Vagina (tissue), 2 donors: ENCODE results near the gene TXNRD2. TPM values are rescaled to one million over a fixed set of nuclear protein-coding genes. Genes with fewer than 3 reads are reported as not detected.
A peak's percentile ranks its signal among the peaks of the same experiment; 100 is the strongest.

Source experiments
- DNase-seq, 2 donors: peaks; one replicate each; pipeline ENCODE4 v3.0.0-alpha.2; 2017; ENCODE audit errors: extremely low spot score in 2 of 2
- H3K27ac ChIP-seq: fragments of 200-600 bp; sonication (generic); one replicate; pipeline ENCODE4 v1.5.1; 2019
- H3K27me3 ChIP-seq: fragments of 200-600 bp; sonication (generic); one replicate; pipeline ENCODE4 v1.5.1; 2019
- H3K36me3 ChIP-seq, 2 donors: fragments of 200-600 bp; sonication (generic); one replicate each; pipeline ENCODE4 v1.5.1; 2017 to 2019
- H3K4me1 ChIP-seq: fragments of 200-600 bp; sonication (generic); one replicate; pipeline ENCODE4 v1.5.1; 2019
- H3K4me3 ChIP-seq, 2 donors: fragments of 200-600 bp; sonication (generic); 1 replicate in 1 of 2; 2 replicates in 1 of 2; pipeline ENCODE4 v1.5.1; 2016 to 2019
- H3K9me3 ChIP-seq: fragments of 200-600 bp; sonication (generic); one replicate; pipeline ENCODE4 v1.5.1; 2019
- POLR2A ChIP-seq, 2 donors: fragments of 450-650 bp; IDR thresholded peaks; one replicate each; pipeline ENCODE4 v1.6.1; 2017; ENCODE audit warnings: antibody characterized with exemption in 2 of 2, mild to moderate bottlenecking in 2 of 2, moderate library complexity in 2 of 2
- POLR2AphosphoS5 ChIP-seq, 2 donors: sonication (generic); formaldehyde crosslinking; IDR thresholded peaks; one replicate each; pipeline ENCODE4 v1.9.0; 2017; ENCODE audit warnings: antibody characterized with exemption in 2 of 2, mild to moderate bottlenecking in 2 of 2, low read depth in 1 of 2; ENCODE audit not compliant: insufficient read depth in 1 of 2
- intact Hi-C: fragments of 100-400 bp; cut with DNase I; formaldehyde crosslinking; loops from one replicate; pipeline ENCODE4 v1.15.1; 2023
- total RNA-seq: library from RNA; depleted of rRNA; stranded (reverse); fragments of >200 nt; gene quantifications from one replicate; pipeline ENCODE4 v1.2.3, GENCODE V29; 2016
- TF ChIP-seq, protein P1 (sequence below), 3 experiments: fragments of 450-650 bp in 2 of 3; fragments of 200-600 bp in 1 of 3; sonication (generic) in 1 of 3; IDR thresholded peaks; one replicate each; pipeline ENCODE4 v1.5.1; 2017 to 2019; ENCODE audit warnings: antibody characterized with exemption in 3 of 3, mild to moderate bottlenecking in 2 of 3, moderate library complexity in 2 of 3

TXNRD2 gene
- total RNA-seq, 1 donor from 2014 or later = 13.5 TPM

DNA sequence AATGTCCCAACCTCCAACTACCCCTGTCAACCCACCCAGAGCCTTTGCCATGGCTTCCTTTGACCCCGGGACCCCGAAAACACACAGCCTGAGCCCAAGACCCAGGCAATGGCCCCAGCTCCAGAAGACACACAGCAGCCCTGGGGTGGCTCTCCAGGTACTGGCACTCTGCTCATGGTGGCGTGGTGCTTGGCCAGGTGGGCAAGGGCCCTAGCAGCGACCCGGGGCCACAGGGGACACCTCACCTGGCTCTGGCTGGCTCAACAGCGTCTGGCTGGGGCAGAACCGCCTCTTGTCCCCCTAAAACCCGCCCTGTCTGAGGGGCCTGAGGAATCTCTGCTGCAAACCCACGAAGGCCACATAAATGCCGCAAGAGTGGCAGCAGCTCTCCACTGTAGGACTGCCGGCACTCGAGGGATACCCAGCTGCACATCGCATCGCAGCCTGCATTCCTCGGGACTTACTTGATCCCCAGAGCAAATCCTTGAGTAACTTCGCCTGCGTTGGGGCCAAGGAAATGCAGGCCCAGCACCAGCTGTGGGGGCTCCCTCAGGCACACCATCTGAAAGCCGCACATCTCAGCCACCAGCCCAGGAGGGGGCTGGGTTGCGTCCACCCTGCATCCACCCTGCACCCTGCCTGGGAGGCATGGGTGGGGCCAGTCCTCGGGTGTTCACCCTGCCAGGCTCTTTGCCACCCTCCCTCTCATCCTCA lies 63.8 kb downstream of the TXNRD2 start:
- intact Hi-C loops = no loop called here
- no peaks in the 10 kb centered on the region for H3K27me3 ChIP-seq
- H3K27ac ChIP-seq = no peak overlapping the region
- no peaks in the 10 kb centered on the region for H3K9me3 ChIP-seq
- peaks cover 69% of the 10 kb centered on the region for H3K4me1 ChIP-seq
- TF ChIP-seq POLR2AphosphoS5 (IDR thresholded peaks at IDR 0.05; ENCODE audit: insufficient read depth in 1 of 2, low read depth in 1 of 2) (no peak), POLR2A (IDR thresholded peaks at IDR 0.05) (no peak)
- TF ChIP-seq, protein P1, sequence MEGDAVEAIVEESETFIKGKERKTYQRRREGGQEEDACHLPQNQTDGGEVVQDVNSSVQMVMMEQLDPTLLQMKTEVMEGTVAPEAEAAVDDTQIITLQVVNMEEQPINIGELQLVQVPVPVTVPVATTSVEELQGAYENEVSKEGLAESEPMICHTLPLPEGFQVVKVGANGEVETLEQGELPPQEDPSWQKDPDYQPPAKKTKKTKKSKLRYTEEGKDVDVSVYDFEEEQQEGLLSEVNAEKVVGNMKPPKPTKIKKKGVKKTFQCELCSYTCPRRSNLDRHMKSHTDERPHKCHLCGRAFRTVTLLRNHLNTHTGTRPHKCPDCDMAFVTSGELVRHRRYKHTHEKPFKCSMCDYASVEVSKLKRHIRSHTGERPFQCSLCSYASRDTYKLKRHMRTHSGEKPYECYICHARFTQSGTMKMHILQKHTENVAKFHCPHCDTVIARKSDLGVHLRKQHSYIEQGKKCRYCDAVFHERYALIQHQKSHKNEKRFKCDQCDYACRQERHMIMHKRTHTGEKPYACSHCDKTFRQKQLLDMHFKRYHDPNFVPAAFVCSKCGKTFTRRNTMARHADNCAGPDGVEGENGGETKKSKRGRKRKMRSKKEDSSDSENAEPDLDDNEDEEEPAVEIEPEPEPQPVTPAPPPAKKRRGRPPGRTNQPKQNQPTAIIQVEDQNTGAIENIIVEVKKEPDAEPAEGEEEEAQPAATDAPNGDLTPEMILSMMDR (IDR thresholded peaks at IDR 0.05) = no peak
- DNase-seq = no peak
- no peak overlapping the region for H3K4me3 ChIP-seq
- H3K36me3 ChIP-seq = no peaks in the 10 kb centered on the region

DNA sequence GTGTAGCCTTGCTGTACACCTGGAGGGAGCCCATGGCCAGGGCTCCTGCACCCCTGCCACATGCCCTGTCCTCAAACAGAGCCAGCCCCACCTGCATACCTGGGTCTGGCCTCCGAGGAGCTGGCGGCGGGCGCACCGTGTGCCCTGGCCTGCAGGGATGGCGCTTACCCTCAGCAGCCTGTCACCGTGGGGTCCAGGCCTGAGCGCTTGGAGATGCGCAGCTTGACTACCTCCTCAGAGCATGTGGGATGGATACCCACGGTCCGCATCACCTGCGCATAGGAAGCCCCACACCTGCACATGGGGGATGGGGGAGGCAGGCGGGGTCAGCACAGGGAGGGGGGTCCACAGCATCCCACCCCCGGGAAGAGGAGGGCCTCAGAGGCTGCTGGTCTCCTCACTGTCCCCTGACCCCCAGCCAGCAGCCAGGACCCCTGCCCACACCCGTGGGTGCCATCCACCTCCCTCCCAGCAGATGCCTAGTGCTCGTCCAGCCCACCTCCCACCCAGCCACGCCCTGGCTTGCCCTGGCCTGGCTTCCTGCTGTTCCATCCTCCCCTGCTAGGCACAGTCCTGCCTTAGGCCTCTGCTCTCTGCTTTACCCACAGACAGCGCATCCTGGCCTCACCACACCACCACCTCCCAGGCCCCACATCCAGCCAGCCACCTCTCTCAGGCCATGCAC lies 64.5 kb downstream of the TXNRD2 start:
- Histone ChIP-seq H3K27ac (no peak overlapping the region), H3K4me1 (peaks cover 68% of the 10 kb centered on the region), H3K9me3 (no peaks in the 10 kb centered on the region), H3K27me3 (no peaks in the 10 kb centered on the region), H3K36me3 (no peaks in the 10 kb centered on the region), H3K4me3 (no peak overlapping the region)
- intact Hi-C loops = no loop called here
- DNase-seq = no peak
- TF ChIP-seq POLR2A (IDR thresholded peaks at IDR 0.05) (no peak), POLR2AphosphoS5 (IDR thresholded peaks at IDR 0.05; ENCODE audit: insufficient read depth in 1 of 2, low read depth in 1 of 2) (no peak)
- TF ChIP-seq, protein P1 (IDR thresholded peaks at IDR 0.05) = no peak

DNA sequence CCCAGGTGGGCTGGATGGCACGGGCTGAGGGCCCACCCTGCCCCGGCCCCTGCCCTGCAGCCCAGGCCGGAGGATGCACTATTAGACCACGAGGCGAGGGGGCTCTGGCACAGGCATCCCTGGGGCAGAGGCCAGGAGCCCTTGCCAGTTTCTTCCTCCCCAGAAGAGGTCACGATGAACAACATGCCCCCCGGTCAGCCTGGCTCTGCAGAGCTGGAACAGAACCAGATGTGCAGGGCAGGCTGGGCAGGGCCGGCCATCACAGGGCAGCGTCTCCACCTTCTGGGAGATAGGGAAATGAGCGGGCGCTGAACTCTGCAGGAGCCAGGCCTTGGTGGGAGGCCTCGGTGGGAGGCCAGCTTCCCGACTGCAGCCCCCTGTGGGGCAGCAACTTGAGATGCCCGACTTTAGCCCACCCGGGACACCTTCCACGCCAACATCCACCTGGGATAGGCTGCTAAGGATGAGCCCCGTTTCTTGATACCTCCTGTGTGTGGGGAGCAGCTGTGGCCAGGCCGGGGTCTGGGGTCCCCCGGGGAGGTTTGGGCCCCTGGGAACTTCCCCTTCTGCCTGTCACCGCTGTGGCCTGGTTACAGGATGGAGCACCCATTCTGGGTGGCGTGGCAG lies 65.2 kb downstream of the TXNRD2 start:
- no peak overlapping the region for H3K4me3 ChIP-seq
- H3K27ac ChIP-seq = no peak overlapping the region
- H3K9me3 ChIP-seq = no peaks in the 10 kb centered on the region
- H3K4me1 ChIP-seq = peaks cover 61% of the 10 kb centered on the region
- H3K27me3 ChIP-seq = no peaks in the 10 kb centered on the region
- DNase-seq = no peak
- H3K36me3 ChIP-seq = no peaks in the 10 kb centered on the region
- intact Hi-C loops = no loop called here
- TF ChIP-seq, protein P1 (IDR thresholded peaks at IDR 0.05) = no peak
- TF ChIP-seq POLR2AphosphoS5 (IDR thresholded peaks at IDR 0.05; ENCODE audit: insufficient read depth in 1 of 2, low read depth in 1 of 2) (peak in 1 of 2 donors; percentile 20), POLR2A (IDR thresholded peaks at IDR 0.05) (no peak)

DNA sequence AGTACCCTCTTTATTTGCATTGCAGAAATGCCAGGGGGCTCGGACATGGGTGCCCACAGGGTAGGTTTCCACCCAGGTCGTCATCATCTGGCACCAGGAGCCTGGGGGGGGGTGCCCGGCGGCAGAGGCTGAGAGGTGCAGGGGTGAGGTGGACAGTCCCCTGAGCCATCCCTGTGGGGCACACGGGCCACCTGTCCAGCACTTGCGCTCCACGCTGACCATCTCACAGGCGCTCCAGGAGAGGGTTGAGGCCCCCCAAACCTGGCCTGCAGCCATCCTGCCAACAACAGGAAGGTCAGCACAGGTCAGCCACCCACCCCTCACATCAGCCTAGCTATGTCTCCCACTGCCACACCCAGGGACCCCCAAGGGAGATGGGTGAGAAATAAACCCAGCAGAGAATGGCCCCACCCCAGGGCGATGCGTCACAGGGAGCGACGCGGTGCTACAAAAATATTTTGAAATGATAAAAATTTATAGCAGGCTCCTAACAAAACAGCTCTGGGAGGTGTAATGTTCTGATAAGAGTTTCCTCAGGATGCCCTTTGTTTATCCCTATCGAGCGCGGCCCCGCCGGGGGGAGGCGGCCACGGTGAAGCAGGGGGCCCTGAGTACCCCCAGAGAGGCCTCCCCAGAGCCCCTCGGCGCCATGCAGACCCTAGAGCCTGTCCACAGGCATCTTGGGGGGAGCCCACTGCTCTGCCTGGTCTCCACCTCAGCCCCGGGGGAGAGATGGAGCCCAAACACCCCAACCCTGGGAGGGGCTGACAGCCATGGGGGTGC lies 65.9 kb downstream of the TXNRD2 start:
- TF ChIP-seq POLR2AphosphoS5 (IDR thresholded peaks at IDR 0.05; ENCODE audit: insufficient read depth in 1 of 2, low read depth in 1 of 2) (no peak), POLR2A (IDR thresholded peaks at IDR 0.05) (no peak)
- TF ChIP-seq, protein P1 (IDR thresholded peaks at IDR 0.05) = no peak
- H3K27me3 ChIP-seq = no peaks in the 10 kb centered on the region
- intact Hi-C loops = no loop called here
- H3K9me3 ChIP-seq = no peaks in the 10 kb centered on the region
- H3K4me1 ChIP-seq = peaks cover 56% of the 10 kb centered on the region
- H3K4me3 ChIP-seq = no peak overlapping the region
- H3K36me3 ChIP-seq = no peaks in the 10 kb centered on the region
- H3K27ac ChIP-seq = no peak overlapping the region
- no peak for DNase-seq
